HL-60 (cell line): Measurements from ENCODE around the gene CCDC57.
A peak's percentile ranks its signal among the peaks of the same experiment; 100 is the strongest.

Source experiments
- DNase-seq, 2 experiments: peaks; one replicate each; pipeline ENCODE4 v3.0.0-alpha.2; 2010 to 2020; ENCODE audit warnings: low read depth in 1 of 2, low spot score in 1 of 2
- H3K27ac ChIP-seq: fragments of 250-450 bp; sonication (Bioruptor Pico); replicated peaks from 2 replicates; pipeline ENCODE4 v1.5.1; 2020; ENCODE audit warnings: mild to moderate bottlenecking, moderate library complexity
- H3K27me3 ChIP-seq: fragments of 250-450 bp; sonication (Bioruptor Pico); 2 replicates; pipeline ENCODE4 v1.5.1; 2021; ENCODE audit warnings: mild to moderate bottlenecking, moderate library complexity; ENCODE audit not compliant: insufficient read depth, poor library complexity, severe bottlenecking
- H3K4me3 ChIP-seq: replicated peaks from 2 replicates; pipeline ENCODE4 v1.5.1; 2011; ENCODE audit warnings: mild to moderate bottlenecking, control low read depth, low read length; ENCODE audit not compliant: insufficient read depth
- GABPA ChIP-seq: IDR thresholded peaks from 2 replicates; pipeline ENCODE4 v1.6.1; 2012; ENCODE audit warnings: low read depth
- POLR2AphosphoS5 ChIP-seq: IDR thresholded peaks from 2 replicates; pipeline ENCODE4 v1.6.1; 2012; ENCODE audit warnings: low read depth
- SPI1 ChIP-seq: IDR thresholded peaks from 2 replicates; pipeline ENCODE4 v1.6.1; 2012; ENCODE audit warnings: low read depth, mild to moderate bottlenecking, borderline replicate concordance
- TF ChIP-seq, protein P1 (sequence below): IDR thresholded peaks from one replicate; pipeline ENCODE4 v1.5.1; 2011; ENCODE audit warnings: low read length, control low read depth, inconsistent platforms; ENCODE audit not compliant: insufficient read depth
- TF ChIP-seq, protein P2 (sequence below): IDR thresholded peaks from 2 replicates; pipeline ENCODE4 v1.6.1; 2012; ENCODE audit warnings: low read depth; ENCODE audit not compliant: insufficient replicate concordance

Gene CCDC57

DNA sequence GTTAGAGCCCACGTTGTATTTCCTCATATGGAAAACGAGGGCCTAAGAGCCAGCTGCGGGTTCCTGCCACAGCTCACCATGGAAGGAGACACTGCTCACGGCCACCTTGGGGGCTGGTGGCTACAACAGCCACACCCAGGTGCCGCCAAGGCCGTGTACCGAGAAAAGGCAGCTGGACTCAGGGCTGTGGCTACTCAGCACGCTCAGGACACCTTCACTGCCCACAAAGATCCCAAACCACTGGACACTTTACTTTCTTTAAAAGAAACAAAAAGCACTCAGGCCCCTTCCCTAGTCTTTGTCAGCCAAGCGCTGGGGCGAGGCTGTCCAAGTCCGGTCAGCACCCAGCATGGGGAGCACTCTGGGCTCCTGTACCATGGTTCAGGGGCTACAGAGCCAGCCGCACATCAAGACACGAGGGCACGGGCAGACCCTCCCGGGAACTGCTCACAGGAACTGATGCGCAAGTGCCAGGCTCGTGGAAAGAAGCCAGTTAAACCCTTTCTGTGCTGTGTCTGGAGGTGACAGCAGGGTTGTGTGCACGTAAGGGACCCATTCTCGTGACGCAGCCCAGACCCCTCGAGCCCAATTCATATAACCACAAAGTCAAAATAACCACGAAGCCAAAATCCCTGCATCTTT is 34.7 kb upstream of the CCDC57 start:
- H3K4me3 ChIP-seq, result no peak overlapping the region
- TF ChIP-seq POLR2AphosphoS5 (peak; percentile 11; the same call in 1 of the 2 replicates), GABPA (no peak)
- no peak for DNase-seq
- H3K27me3 ChIP-seq, result no peaks in the 10 kb centered on the region
- H3K27ac ChIP-seq, result no peak overlapping the region; the same call in 1 of the 2 replicates

DNA sequence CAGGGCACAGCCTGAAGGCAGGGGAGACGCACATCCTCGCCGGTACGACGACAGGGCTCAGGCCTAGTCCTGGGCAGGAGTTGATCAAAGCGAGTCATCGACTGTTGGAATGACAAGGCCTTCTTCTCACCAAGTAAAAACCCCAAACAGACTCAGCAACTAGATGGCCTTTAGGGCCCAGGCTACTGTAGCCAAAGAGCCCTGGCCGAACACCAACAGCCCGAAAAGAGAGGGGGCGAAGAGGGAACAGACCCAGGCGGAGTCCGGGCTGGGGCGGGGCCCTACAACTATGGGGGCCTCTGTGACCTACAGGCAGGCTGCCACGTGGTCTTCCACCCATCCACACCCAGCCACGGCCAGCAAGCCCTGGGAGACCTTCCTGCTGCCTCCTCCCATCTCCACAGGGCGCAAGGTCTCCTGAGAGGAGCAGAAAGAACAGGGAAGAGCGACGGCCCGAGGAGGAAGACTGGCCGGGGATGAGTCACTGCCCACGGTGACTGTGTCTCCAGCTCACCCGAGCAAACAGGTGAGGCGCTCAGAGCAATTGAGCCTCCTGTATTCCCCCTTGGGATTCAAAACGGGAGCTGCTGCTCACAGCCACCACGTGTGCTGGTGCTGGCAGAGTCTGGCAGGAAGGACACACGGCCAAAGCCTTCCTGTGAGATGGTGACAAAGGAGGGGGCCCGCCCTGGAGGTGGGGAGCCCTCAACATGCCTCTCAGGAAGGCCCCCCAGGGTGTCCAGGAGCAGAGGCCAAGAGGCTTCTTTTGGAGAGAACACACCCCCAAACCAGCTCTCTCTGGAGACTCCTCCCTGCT is 33.9 kb upstream of the CCDC57 start:
- no peak overlapping the region; the same call in 1 of the 2 replicates for H3K27ac ChIP-seq

DNA sequence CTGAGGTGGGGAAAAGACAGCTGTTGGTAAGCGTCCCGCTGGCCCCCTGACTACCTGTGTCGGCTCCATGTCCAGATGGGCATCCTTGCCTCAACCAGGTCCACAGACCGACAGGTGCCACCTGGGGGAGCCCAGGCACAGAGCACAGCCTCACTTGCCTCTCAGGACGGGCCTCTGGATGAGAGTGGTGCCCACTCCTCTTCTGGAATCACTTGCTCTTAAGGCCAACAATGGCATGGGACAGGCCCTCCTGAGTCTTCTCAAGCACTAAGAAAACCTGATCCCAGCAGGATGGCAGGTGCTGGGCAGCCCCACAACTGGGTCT is 33.4 kb upstream of the CCDC57 start:
- Histone ChIP-seq H3K27me3 (no peaks in the 10 kb centered on the region), H3K27ac (no peak overlapping the region), H3K4me3 (no peak overlapping the region)
- TF ChIP-seq GABPA, result no peak
- TF ChIP-seq, protein P1, sequence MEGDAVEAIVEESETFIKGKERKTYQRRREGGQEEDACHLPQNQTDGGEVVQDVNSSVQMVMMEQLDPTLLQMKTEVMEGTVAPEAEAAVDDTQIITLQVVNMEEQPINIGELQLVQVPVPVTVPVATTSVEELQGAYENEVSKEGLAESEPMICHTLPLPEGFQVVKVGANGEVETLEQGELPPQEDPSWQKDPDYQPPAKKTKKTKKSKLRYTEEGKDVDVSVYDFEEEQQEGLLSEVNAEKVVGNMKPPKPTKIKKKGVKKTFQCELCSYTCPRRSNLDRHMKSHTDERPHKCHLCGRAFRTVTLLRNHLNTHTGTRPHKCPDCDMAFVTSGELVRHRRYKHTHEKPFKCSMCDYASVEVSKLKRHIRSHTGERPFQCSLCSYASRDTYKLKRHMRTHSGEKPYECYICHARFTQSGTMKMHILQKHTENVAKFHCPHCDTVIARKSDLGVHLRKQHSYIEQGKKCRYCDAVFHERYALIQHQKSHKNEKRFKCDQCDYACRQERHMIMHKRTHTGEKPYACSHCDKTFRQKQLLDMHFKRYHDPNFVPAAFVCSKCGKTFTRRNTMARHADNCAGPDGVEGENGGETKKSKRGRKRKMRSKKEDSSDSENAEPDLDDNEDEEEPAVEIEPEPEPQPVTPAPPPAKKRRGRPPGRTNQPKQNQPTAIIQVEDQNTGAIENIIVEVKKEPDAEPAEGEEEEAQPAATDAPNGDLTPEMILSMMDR, result no peak
- TF ChIP-seq POLR2AphosphoS5, result no peak
- TF ChIP-seq SPI1, result no peak
- TF ChIP-seq, protein P2, sequence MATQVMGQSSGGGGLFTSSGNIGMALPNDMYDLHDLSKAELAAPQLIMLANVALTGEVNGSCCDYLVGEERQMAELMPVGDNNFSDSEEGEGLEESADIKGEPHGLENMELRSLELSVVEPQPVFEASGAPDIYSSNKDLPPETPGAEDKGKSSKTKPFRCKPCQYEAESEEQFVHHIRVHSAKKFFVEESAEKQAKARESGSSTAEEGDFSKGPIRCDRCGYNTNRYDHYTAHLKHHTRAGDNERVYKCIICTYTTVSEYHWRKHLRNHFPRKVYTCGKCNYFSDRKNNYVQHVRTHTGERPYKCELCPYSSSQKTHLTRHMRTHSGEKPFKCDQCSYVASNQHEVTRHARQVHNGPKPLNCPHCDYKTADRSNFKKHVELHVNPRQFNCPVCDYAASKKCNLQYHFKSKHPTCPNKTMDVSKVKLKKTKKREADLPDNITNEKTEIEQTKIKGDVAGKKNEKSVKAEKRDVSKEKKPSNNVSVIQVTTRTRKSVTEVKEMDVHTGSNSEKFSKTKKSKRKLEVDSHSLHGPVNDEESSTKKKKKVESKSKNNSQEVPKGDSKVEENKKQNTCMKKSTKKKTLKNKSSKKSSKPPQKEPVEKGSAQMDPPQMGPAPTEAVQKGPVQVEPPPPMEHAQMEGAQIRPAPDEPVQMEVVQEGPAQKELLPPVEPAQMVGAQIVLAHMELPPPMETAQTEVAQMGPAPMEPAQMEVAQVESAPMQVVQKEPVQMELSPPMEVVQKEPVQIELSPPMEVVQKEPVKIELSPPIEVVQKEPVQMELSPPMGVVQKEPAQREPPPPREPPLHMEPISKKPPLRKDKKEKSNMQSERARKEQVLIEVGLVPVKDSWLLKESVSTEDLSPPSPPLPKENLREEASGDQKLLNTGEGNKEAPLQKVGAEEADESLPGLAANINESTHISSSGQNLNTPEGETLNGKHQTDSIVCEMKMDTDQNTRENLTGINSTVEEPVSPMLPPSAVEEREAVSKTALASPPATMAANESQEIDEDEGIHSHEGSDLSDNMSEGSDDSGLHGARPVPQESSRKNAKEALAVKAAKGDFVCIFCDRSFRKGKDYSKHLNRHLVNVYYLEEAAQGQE, result no peak
- no peak for DNase-seq

More for the DNA sequence above, 33.9 kb upstream of the CCDC57 start:
- DNase-seq, result no peak
- H3K27me3 ChIP-seq, result no peaks in the 10 kb centered on the region
- TF ChIP-seq, protein P1, result no peak
- TF ChIP-seq SPI1 (no peak), POLR2AphosphoS5 (no peak; the same call in 1 of the 2 replicates), GABPA (no peak)
- TF ChIP-seq, protein P2, result no peak
- no peak overlapping the region for H3K4me3 ChIP-seq

DNA sequence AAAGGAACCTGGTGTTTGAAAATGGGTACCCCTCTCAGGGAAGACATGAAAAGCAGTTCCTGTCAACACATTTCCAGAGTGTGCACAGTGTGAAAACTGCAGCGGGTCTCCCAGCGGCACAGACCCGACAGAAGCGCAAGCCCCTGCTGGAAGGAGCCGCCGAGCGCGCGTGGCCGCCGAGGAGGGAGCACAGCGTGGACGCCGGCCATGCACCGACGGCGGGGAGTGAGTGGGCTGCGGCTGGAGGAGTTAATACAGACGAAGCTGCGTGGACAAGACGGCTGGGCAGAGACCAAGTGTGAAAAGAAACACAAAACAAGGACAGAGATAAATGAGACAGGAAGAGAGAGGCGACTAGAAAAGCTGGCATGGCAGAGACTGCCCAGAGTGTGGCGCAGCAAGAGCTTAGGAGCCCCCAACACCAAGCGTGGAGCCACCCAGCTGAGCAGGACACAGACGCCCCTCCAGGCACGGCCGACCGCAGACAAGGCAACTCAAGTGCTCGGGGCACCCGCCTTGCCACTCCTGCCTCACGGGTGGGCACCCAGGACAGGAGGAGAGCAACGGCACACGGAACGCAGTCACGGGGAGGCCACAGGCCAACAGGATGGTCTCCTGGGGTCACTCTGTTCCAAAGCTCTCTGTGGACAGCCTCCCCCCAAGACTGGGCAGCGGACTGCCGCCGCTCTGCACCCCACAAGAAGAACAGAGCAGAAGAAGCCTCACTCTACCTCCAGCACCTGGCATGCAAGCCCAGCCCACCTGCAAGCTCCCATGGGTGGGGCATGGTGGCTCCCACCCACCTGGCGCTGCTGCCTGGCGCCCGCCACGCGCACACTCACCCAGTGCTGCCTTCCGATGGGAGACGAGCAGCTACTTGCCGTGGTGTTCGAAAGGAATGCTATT is 32.7 kb upstream of the CCDC57 start:
- Histone ChIP-seq H3K27me3 (no peaks in the 10 kb centered on the region), H3K4me3 (no peak overlapping the region), H3K27ac (peak overlapping the region; percentile 55)
- DNase-seq, result no peak
- TF ChIP-seq, protein P2, result no peak
- TF ChIP-seq POLR2AphosphoS5, result peak; percentile 9; the same call in 1 of the 2 replicates
